H1 (cell line): Measurements from ENCODE around the gene SLC25A27. TPM values are rescaled to one million over a fixed set of nuclear protein-coding genes. Genes with fewer than 3 reads are reported as not detected.
A peak's percentile ranks its signal among the peaks of the same experiment; 100 is the strongest.

Experiments used
- CTCF ChIA-PET: fragments of 300-600 bp; sonication (Branson Sonifier 250); formaldehyde crosslinking; loops from one replicate; lab custom pipeline; 2021; ENCODE audit not compliant: partially characterized antibody; lab: Charles Lee
- POLR2A ChIA-PET: fragments of 300-600 bp; sonication (Branson Sonifier 250); formaldehyde crosslinking; loops from one replicate; lab custom pipeline; 2021; ENCODE audit warnings: inconsistent platforms; ENCODE audit not compliant: partially characterized antibody; lab: Charles Lee
- DNase-seq, 2 experiments: peaks; one replicate each; pipeline versions ENCODE4 v3.0.0 to v3.0.0-alpha.2; 2010 to 2022; ENCODE audit warnings: low spot score in 2 of 2, low read depth in 1 of 2, mixed read lengths in 1 of 2
- FAIRE-seq: peaks from 2 replicates; lab custom pipeline; 2011; peaks lifted over from hg19 to GRCh38; lab: Jason Lieb, UNC
- H2AFZ ChIP-seq: 2 replicates; pipeline ENCODE4 v1.8.1; 2012; ENCODE audit warnings: low read length, inconsistent platforms
- H2AK5ac ChIP-seq: 2 replicates; pipeline ENCODE4 v1.6.1; 2013; ENCODE audit warnings: low read depth, low read length
- H2BK120ac ChIP-seq: replicated peaks from 2 replicates; pipeline ENCODE3; 2013; ENCODE audit warnings: low read depth, low read length, inconsistent platforms
- H2BK12ac ChIP-seq: 2 replicates; pipeline ENCODE4 v1.6.1; 2013; ENCODE audit warnings: low read depth, low read length
- H2BK15ac ChIP-seq: 2 replicates; pipeline ENCODE4 v1.6.1; 2013; ENCODE audit warnings: low read length
- H2BK20ac ChIP-seq: 2 replicates; pipeline ENCODE4 v1.6.1; 2013; ENCODE audit warnings: low read length
- H2BK5ac ChIP-seq: 2 replicates; pipeline ENCODE4 v1.6.1; 2013; ENCODE audit warnings: low read depth, low read length
- H3K14ac ChIP-seq: 2 replicates; pipeline ENCODE4 v1.6.1; 2013; ENCODE audit warnings: inconsistent platforms; ENCODE audit not compliant: insufficient read length
- H3K18ac ChIP-seq: 2 replicates; pipeline ENCODE4 v1.6.1; 2013; ENCODE audit warnings: low read length; ENCODE audit errors: extremely low read depth
- H3K23ac ChIP-seq: 2 replicates; pipeline ENCODE4 v1.6.1; 2013; ENCODE audit warnings: inconsistent platforms; ENCODE audit not compliant: insufficient read length
- H3K23me2 ChIP-seq: 2 replicates; pipeline ENCODE4 v1.6.1; 2013; ENCODE audit warnings: low read depth, low read length
- H3K27ac ChIP-seq: 2 replicates; pipeline ENCODE4 v1.6.1; 2011; ENCODE audit warnings: low read depth, low read length, inconsistent platforms
- H3K27me3 ChIP-seq, 4 experiments: replicated peaks in 1 of 4; 1 replicate in 1 of 4; 2 replicates in 3 of 4; pipeline versions ENCODE4 v1.6.1 to v1.8.1; 2011 to 2013; ENCODE audit warnings: low read length in 3 of 4, mild to moderate bottlenecking in 3 of 4, inconsistent platforms in 2 of 4, mixed read lengths in 2 of 4, moderate library complexity in 1 of 4; ENCODE audit not compliant: control insufficient read depth in 3 of 4, insufficient read depth in 3 of 4; ENCODE audit errors: extremely low read depth in 1 of 4
- H3K36me3 ChIP-seq, 4 experiments: 2 replicates each; pipeline versions ENCODE4 v1.6.1 to v1.8.1; 2011 to 2013; ENCODE audit warnings: mild to moderate bottlenecking in 4 of 4, low read length in 3 of 4, moderate library complexity in 2 of 4, control low read depth in 1 of 4, inconsistent platforms in 1 of 4; ENCODE audit not compliant: insufficient read depth in 4 of 4, control insufficient read depth in 2 of 4
- H3K4ac ChIP-seq: replicated peaks from 2 replicates; pipeline ENCODE3; 2013; ENCODE audit warnings: low read length, low read depth, mixed read lengths, inconsistent platforms; ENCODE audit not compliant: insufficient read length
- H3K4me1 ChIP-seq, 4 experiments: replicated peaks in 1 of 4; 1 replicate in 1 of 4; 2 replicates in 3 of 4; pipeline versions ENCODE4 v1.6.1 to v1.8.1; 2011 to 2013; ENCODE audit warnings: low read length in 3 of 4, inconsistent platforms in 2 of 4, mixed read lengths in 1 of 4; ENCODE audit not compliant: insufficient read depth in 4 of 4, control insufficient read depth in 3 of 4
- H3K4me2 ChIP-seq, 2 experiments: 2 replicates each; pipeline versions ENCODE4 v1.6.1 to v1.8.1; 2011 to 2013; ENCODE audit warnings: low read depth in 2 of 2, low read length in 2 of 2, control low read depth in 1 of 2, inconsistent platforms in 1 of 2, mild to moderate bottlenecking in 1 of 2; ENCODE audit not compliant: insufficient read depth in 1 of 2
- H3K4me3 ChIP-seq, 4 experiments: fragments of 200-600, 300-600 bp in 1 of 4; sonication (generic), shearing (Covaris generic), sonication (Bioruptor Twin) in 1 of 4; 2 replicates each; pipeline versions ENCODE4 v1.5.1 to v1.8.1; 2011 to 2016; ENCODE audit warnings: low read length in 4 of 4, low read depth in 3 of 4, control low read depth in 2 of 4, inconsistent platforms in 2 of 4, mild to moderate bottlenecking in 2 of 4, mixed read lengths in 1 of 4, moderate library complexity in 1 of 4; ENCODE audit not compliant: insufficient read depth in 2 of 4; ENCODE audit errors: extremely low read depth in 1 of 4
- H3K56ac ChIP-seq: replicated peaks from 2 replicates; pipeline ENCODE3; 2013; ENCODE audit warnings: low read depth, mild to moderate bottlenecking, mixed read lengths, low read length, inconsistent platforms; ENCODE audit not compliant: insufficient read length
- H3K79me1 ChIP-seq: 2 replicates; pipeline ENCODE4 v1.6.1; 2013; ENCODE audit warnings: low read depth, low read length, control low read depth
- H3K79me2 ChIP-seq, 2 experiments: 2 replicates each; pipeline versions ENCODE4 v1.6.1 to v1.8.1; 2012 to 2013; ENCODE audit warnings: low read length in 2 of 2, mild to moderate bottlenecking in 2 of 2, inconsistent platforms in 1 of 2; ENCODE audit not compliant: insufficient read depth in 2 of 2, control insufficient read depth in 1 of 2
- H3K9ac ChIP-seq, 4 experiments: replicated peaks in 1 of 4; 1 replicate in 1 of 4; 2 replicates in 3 of 4; pipeline versions ENCODE4 v1.6.1 to v1.8.1; 2011 to 2013; ENCODE audit warnings: low read depth in 3 of 4, low read length in 3 of 4, control low read depth in 2 of 4, mild to moderate bottlenecking in 2 of 4, moderate library complexity in 2 of 4, inconsistent platforms in 1 of 4; ENCODE audit errors: extremely low read depth in 1 of 4
- H3K9me3 ChIP-seq, 2 experiments: 2 replicates each; pipeline versions ENCODE4 v1.6.1 to v1.8.1; 2012 to 2013; ENCODE audit warnings: mild to moderate bottlenecking in 2 of 2, moderate library complexity in 2 of 2, control low read depth in 1 of 2, inconsistent platforms in 1 of 2, low read depth in 1 of 2, low read length in 1 of 2, mixed read lengths in 1 of 2; ENCODE audit not compliant: insufficient read depth in 2 of 2
- H4K20me1 ChIP-seq, 2 experiments: replicated peaks in 1 of 2; 2 replicates each; pipeline versions ENCODE3 to v1.8.1; 2011 to 2013; ENCODE audit warnings: inconsistent platforms in 2 of 2, low read length in 2 of 2, mild to moderate bottlenecking in 1 of 2; ENCODE audit not compliant: insufficient read depth in 2 of 2, control insufficient read depth in 1 of 2
- H4K5ac ChIP-seq: 2 replicates; pipeline ENCODE4 v1.6.1; 2013; ENCODE audit warnings: low read length, low read depth, mixed read lengths, inconsistent platforms; ENCODE audit not compliant: insufficient read length
- H4K8ac ChIP-seq: 2 replicates; pipeline ENCODE4 v1.8.0; 2013; ENCODE audit warnings: mild to moderate bottlenecking, moderate library complexity, low read length, inconsistent platforms; ENCODE audit not compliant: insufficient read depth; ENCODE audit errors: extremely low read depth
- H4K91ac ChIP-seq: replicated peaks from 2 replicates; pipeline ENCODE3; 2013; ENCODE audit warnings: low read length, mixed read lengths, inconsistent platforms; ENCODE audit not compliant: insufficient read length
- ASH2L ChIP-seq: fragments of 200-600, 300-600 bp; sonication (generic); IDR thresholded peaks from one replicate; pipeline ENCODE4 v1.7.1; 2017; ENCODE audit warnings: low read length
- ATF2 ChIP-seq: IDR thresholded peaks from 2 replicates; pipeline ENCODE4 v1.6.1; 2012; ENCODE audit warnings: low read length, inconsistent platforms
- CEBPB ChIP-seq: IDR thresholded peaks from 2 replicates; pipeline ENCODE4 v1.6.1; 2012; ENCODE audit warnings: low read depth, low read length
- EZH2 ChIP-seq: fragments of 200-600 bp; sonication (generic); IDR thresholded peaks from 2 replicates; pipeline ENCODE4 v1.7.1; 2012; ENCODE audit warnings: low read depth, mild to moderate bottlenecking, moderate library complexity, low read length, inconsistent platforms; ENCODE audit not compliant: severe bottlenecking
- KDM1A ChIP-seq: fragments of 200-600, 300-600 bp; sonication (generic); IDR thresholded peaks from 2 replicates; pipeline ENCODE4 v1.7.1; 2016; ENCODE audit warnings: mild to moderate bottlenecking, low read length, borderline replicate concordance
- KDM5A ChIP-seq: fragments of 200-600 bp; IDR thresholded peaks from 2 replicates; pipeline ENCODE4 v1.7.1; 2012; ENCODE audit warnings: mild to moderate bottlenecking, low read length, inconsistent platforms, mixed read lengths
- POLR2AphosphoS5 ChIP-seq: IDR thresholded peaks from 2 replicates; pipeline ENCODE4 v1.6.1; 2011; ENCODE audit warnings: low read depth, low read length
- RXRA ChIP-seq: IDR thresholded peaks from 2 replicates; pipeline ENCODE4 v1.6.1; 2011; ENCODE audit warnings: low read depth, mild to moderate bottlenecking, low read length, moderate library complexity; ENCODE audit not compliant: insufficient read depth
- SP2 ChIP-seq: IDR thresholded peaks from 2 replicates; pipeline ENCODE4 v1.6.1; 2012; ENCODE audit warnings: mild to moderate bottlenecking, low read length, inconsistent platforms
- TCF12 ChIP-seq: IDR thresholded peaks from 2 replicates; pipeline ENCODE4 v1.6.1; 2011; ENCODE audit warnings: low read depth, mild to moderate bottlenecking, low read length
- TEAD4 ChIP-seq: IDR thresholded peaks from 2 replicates; pipeline ENCODE4 v1.6.1; 2012; ENCODE audit warnings: low read depth, low read length, inconsistent platforms, mixed read lengths
- WGBS, 2 experiments: shearing (Covaris generic) in 1 of 2; methylation state at CpG; one replicate each; pipeline versions ENCODE4 v1.1.6 to v1.1.7; 2013 to 2015; ENCODE audit warnings: low lambda C conversion rate in 2 of 2, mixed read lengths in 2 of 2, inconsistent platforms in 1 of 2, low coverage in 1 of 2, missing lambda C conversion rate in 1 of 2; ENCODE audit not compliant: insufficient replicate concordance in 2 of 2, insufficient coverage in 1 of 2, insufficient read length in 1 of 2; ENCODE audit errors: extremely low coverage in 1 of 2, missing lambda C conversion rate in 1 of 2; 5-methylcytosine and 5-hydroxymethylcytosine counted together
- polyA plus RNA-seq, 7 experiments: library from polyadenylated mRNA; depleted of rRNA in 3 of 7; stranded (reverse) in 5 of 7; unstranded in 2 of 7; fragments of >200 nt in 5 of 7; fragments of 200-250 nt in 2 of 7; gene quantifications; 1 replicate in 5 of 7; 2 replicates in 1 of 7; 4 replicates in 1 of 7; pipeline versions ENCODE4 v1.2.1 to v1.2.3, GENCODE V29; 2011 to 2013; ENCODE audit warnings: missing spikeins in 2 of 7, mixed read lengths in 2 of 7
- total RNA-seq: library from RNA; stranded (reverse); fragmentation: NEBNext Ultra II Directional; extraction: Animal tissue kit (Norgen Biotek cat#: 25700); gene quantifications from 2 replicates; pipeline ENCODE4 v1.2.1, GENCODE V29; 2021

The SLC25A27 gene
- total and polyA plus RNA-seq, 2 of the 8 experiments (the other 6 are each of a cell fraction or from before 2014, with no cell fraction given): 7.3 to 8.4 TPM

GRCh38 chr6:46653439-46654195 lies 842 bp downstream of the SLC25A27 start:
- H3K56ac ChIP-seq: no peak overlapping the region
- peak overlapping the region; percentile 18; the same call in 1 of the 2 replicates for H2AFZ ChIP-seq
- ChIA-PET POLR2A (no interaction called here), CTCF (no interaction called here)
- H3K27me3 ChIP-seq: peaks cover 0 to 5% (median 2%) of the 10 kb centered on the region in 4 experiments; a peak in 3 of 7 replicates
- peaks cover 0 to 3% of the 10 kb centered on the region in 2 experiments; a peak in 1 of 4 replicates for H3K79me2 ChIP-seq
- WGBS, 2 experiments: 36% methylated on average over 10 of the region's 10 CpGs; no CpG with 5 or more reads in 1 of the 2 experiments
- H2BK15ac ChIP-seq: no peak overlapping the region
- no peak overlapping the region for H3K14ac ChIP-seq
- no peak overlapping the region for H3K18ac ChIP-seq
- H3K36me3 ChIP-seq: no peaks in the 10 kb centered on the region; a peak in 1 of 8 replicates
- H2BK120ac ChIP-seq: no peak overlapping the region
- H3K9me3 ChIP-seq: no peaks in the 10 kb centered on the region
- H4K8ac ChIP-seq: no peak overlapping the region
- no peak overlapping the region for H2BK20ac ChIP-seq
- peak overlapping the region in 3 of 4 experiments; percentile 22 to 65 (median 62); a peak in 3 of 7 replicates for H3K9ac ChIP-seq
- H3K4ac ChIP-seq: no peak overlapping the region
- no peaks in the 10 kb centered on the region for H3K79me1 ChIP-seq
- FAIRE-seq (no peak), DNase-seq (no peak)
- no peak overlapping the region for H3K23ac ChIP-seq
- H2BK12ac ChIP-seq: no peak overlapping the region
- no peak overlapping the region for H3K27ac ChIP-seq
- peak overlapping the region; percentile 60 to 73 for H3K4me2 ChIP-seq
- no peak overlapping the region for H2BK5ac ChIP-seq
- no peak overlapping the region for H4K5ac ChIP-seq
- H4K91ac ChIP-seq: no peak overlapping the region
- peaks cover 0 to 7% (median 2%) of the 10 kb centered on the region in 4 experiments; a peak in 2 of 7 replicates for H3K4me1 ChIP-seq
- peak overlapping the region; percentile 86 to 96 (median 94) for H3K4me3 ChIP-seq
- no peak overlapping the region for H2AK5ac ChIP-seq
- H4K20me1 ChIP-seq: peaks cover 0 to 2% of the 10 kb centered on the region in 2 experiments
- peaks cover 6% of the 10 kb centered on the region for H3K23me2 ChIP-seq
- TF ChIP-seq KDM1A: no peak
- TF ChIP-seq RXRA: no peak
- TF ChIP-seq SP2: no peak
- no peak for TF ChIP-seq ASH2L
- no peak for TF ChIP-seq EZH2
- TF ChIP-seq TCF12: no peak
- no peak for TF ChIP-seq ATF2
- TF ChIP-seq CEBPB: no peak
- TF ChIP-seq POLR2AphosphoS5: no peak
- no peak for TF ChIP-seq KDM5A
- TF ChIP-seq TEAD4: no peak
